Activated naive CD8-positive, alpha-beta T cell (primary cell): Measurements from ENCODE around the gene OR6J1.

Experiments
- H3K27ac Mint-ChIP-seq: one replicate; pipeline ENCODE4 v1.8.0; 2021; ENCODE audit warnings: mixed read lengths
- H3K27me3 Mint-ChIP-seq: one replicate; pipeline ENCODE4 v1.8.0; 2021; ENCODE audit warnings: mixed read lengths
- H3K36me3 Mint-ChIP-seq: one replicate; pipeline ENCODE4 v1.8.0; 2021; ENCODE audit warnings: mixed read lengths
- H3K4me1 Mint-ChIP-seq: one replicate; pipeline ENCODE4 v1.8.0; 2021; ENCODE audit warnings: low read depth, mixed read lengths
- H3K4me3 Mint-ChIP-seq: one replicate; pipeline ENCODE4 v1.8.0; 2021; ENCODE audit warnings: mild to moderate bottlenecking, mixed read lengths
- H3K9me3 Mint-ChIP-seq: one replicate; pipeline ENCODE4 v1.8.0; 2021; ENCODE audit warnings: low read depth, mixed read lengths

The OR6J1 gene

GRCh38 chr14:22602862-22603261 is 41.3 kb downstream of the OR6J1 start:
- H3K27ac Mint-ChIP-seq = no peak overlapping the region
- H3K4me1 Mint-ChIP-seq = peaks cover 26% of the 10 kb centered on the region
- no peak overlapping the region for H3K4me3 Mint-ChIP-seq
- H3K9me3 Mint-ChIP-seq = no peaks in the 10 kb centered on the region
- no peaks in the 10 kb centered on the region for H3K27me3 Mint-ChIP-seq
- H3K36me3 Mint-ChIP-seq = peaks cover 19% of the 10 kb centered on the region

DNA sequence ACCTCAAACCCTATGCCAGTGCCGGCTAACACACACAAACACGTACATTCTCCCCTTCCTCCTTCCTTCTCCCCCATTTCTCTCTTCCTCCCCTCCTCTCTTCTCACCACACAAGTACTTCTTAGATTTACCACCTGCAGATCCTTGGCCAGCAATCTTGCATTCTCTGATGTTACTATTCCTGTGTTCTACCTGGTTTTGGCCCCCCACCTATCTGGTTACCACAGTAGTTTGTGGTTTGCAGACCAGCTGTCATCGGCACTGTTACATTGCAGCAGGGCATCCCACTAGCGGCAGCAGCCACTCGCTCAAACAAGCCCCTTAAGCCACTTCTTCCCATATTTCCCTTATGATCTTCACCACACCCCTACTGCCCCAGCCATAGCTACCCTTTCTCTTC is 42.2 kb downstream of the OR6J1 start:
- Mint-ChIP-seq H3K9me3 (no peaks in the 10 kb centered on the region), H3K27ac (no peak overlapping the region), H3K27me3 (no peaks in the 10 kb centered on the region)

DNA sequence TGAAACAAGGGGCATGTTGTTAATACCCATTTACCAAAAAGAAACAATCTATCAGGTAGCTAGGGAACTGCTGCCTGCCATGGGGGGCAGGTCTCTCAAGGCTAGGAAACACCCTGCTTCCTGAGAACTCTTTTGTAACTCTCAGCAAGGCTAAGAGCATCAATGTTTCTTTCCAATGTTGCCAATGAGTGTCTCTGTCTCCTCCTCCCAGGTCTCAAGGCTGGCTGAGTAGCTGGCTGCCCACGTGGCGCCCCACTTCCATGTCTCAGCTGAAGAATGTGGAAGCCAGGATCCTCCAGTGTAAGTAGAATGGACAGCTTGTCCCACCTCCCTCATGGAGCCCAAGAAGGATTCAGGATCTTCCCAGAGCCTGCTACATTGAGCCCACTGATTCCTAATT is 42.7 kb downstream of the OR6J1 start:
- no peaks in the 10 kb centered on the region for H3K27me3 Mint-ChIP-seq
- H3K36me3 Mint-ChIP-seq = peaks cover 19% of the 10 kb centered on the region
- H3K27ac Mint-ChIP-seq = no peak overlapping the region
- no peak overlapping the region for H3K4me3 Mint-ChIP-seq
- no peaks in the 10 kb centered on the region for H3K9me3 Mint-ChIP-seq
- peaks cover 32% of the 10 kb centered on the region for H3K4me1 Mint-ChIP-seq

More for the DNA sequence above, 42.2 kb downstream of the OR6J1 start:
- Mint-ChIP-seq H3K36me3 (peaks cover 19% of the 10 kb centered on the region), H3K4me3 (no peak overlapping the region), H3K4me1 (peaks cover 32% of the 10 kb centered on the region)

- Mint-ChIP-seq H3K9me3 (no peaks in the 10 kb centered on the region), H3K36me3 (peaks cover 13% of the 10 kb centered on the region), H3K4me3 (peak overlapping the region; percentile 95), H3K4me1 (peaks cover 32% of the 10 kb centered on the region), H3K27ac (peak overlapping the region; percentile 28), H3K27me3 (no peaks in the 10 kb centered on the region)
These were observed 44.1 kb downstream of the OR6J1 start for GRCh38 chr14:22600027-22600426.

GRCh38 chr14:22599349-22599748 is 44.8 kb downstream of the OR6J1 start:
- peak overlapping the region; percentile 7 for H3K27ac Mint-ChIP-seq

DNA sequence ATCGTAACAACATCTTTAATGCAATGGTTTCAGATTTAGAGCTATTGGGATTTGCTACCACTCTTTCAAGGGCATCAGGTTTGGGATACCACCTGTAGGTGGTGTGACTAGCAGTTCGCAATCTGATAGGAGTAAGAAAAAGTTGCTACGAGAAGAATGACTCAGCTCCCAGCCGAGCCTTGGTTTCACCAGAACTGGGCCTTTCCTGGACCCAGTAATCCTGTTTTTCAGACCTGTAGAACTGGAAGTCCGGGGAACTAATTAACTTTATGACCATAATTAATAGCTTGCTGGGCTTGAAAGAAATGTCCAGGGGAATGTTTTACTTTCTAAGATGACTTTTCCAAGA is 45.3 kb downstream of the OR6J1 start:
- no peaks in the 10 kb centered on the region for H3K27me3 Mint-ChIP-seq
- peaks cover 32% of the 10 kb centered on the region for H3K4me1 Mint-ChIP-seq
- H3K36me3 Mint-ChIP-seq = peaks cover 13% of the 10 kb centered on the region
- peak overlapping the region; percentile 86 for H3K27ac Mint-ChIP-seq
- H3K9me3 Mint-ChIP-seq = no peaks in the 10 kb centered on the region
- peak overlapping the region; percentile 95 for H3K4me3 Mint-ChIP-seq

More at GRCh38 chr14:22599349-22599748, 44.8 kb downstream of the OR6J1 start:
- H3K4me1 Mint-ChIP-seq = peaks cover 32% of the 10 kb centered on the region
- H3K27me3 Mint-ChIP-seq = no peaks in the 10 kb centered on the region
- no peaks in the 10 kb centered on the region for H3K9me3 Mint-ChIP-seq
- H3K36me3 Mint-ChIP-seq = peaks cover 13% of the 10 kb centered on the region
- H3K4me3 Mint-ChIP-seq = peak overlapping the region; percentile 95

GRCh38 chr14:22598099-22598895 is 45.9 kb downstream of the OR6J1 start, which contains the start of gene ABHD4:
Gene ABHD4 (plus strand): TSS chr14:22598300. CDS start chr14:22598307, 7 bp downstream.
- Mint-ChIP-seq H3K27ac (peak within 1 kb of the TSS; percentile 86), H3K27me3 (no peaks in the 10 kb centered on the region), H3K36me3 (peaks cover 13% of the 10 kb centered on the region), H3K4me3 (peak within 1 kb of the TSS; percentile 95), H3K9me3 (no peaks in the 10 kb centered on the region), H3K4me1 (peaks cover 32% of the 10 kb centered on the region)

GRCh38 chr14:22597771-22598098 is 46.4 kb downstream of the OR6J1 start:
- Mint-ChIP-seq H3K27ac (peak overlapping the region; percentile 54), H3K4me1 (peaks cover 32% of the 10 kb centered on the region), H3K36me3 (peaks cover 10% of the 10 kb centered on the region), H3K4me3 (peak overlapping the region; percentile 95), H3K27me3 (no peaks in the 10 kb centered on the region), H3K9me3 (no peaks in the 10 kb centered on the region)

- peaks cover 7% of the 10 kb centered on the region for H3K36me3 Mint-ChIP-seq
- H3K27me3 Mint-ChIP-seq = no peaks in the 10 kb centered on the region
- no peak overlapping the region for H3K27ac Mint-ChIP-seq
- no peaks in the 10 kb centered on the region for H3K9me3 Mint-ChIP-seq
- peaks cover 32% of the 10 kb centered on the region for H3K4me1 Mint-ChIP-seq
- peak overlapping the region; percentile 95 for H3K4me3 Mint-ChIP-seq
These were observed 46.9 kb downstream of the OR6J1 start for GRCh38 chr14:22597265-22597664.

DNA sequence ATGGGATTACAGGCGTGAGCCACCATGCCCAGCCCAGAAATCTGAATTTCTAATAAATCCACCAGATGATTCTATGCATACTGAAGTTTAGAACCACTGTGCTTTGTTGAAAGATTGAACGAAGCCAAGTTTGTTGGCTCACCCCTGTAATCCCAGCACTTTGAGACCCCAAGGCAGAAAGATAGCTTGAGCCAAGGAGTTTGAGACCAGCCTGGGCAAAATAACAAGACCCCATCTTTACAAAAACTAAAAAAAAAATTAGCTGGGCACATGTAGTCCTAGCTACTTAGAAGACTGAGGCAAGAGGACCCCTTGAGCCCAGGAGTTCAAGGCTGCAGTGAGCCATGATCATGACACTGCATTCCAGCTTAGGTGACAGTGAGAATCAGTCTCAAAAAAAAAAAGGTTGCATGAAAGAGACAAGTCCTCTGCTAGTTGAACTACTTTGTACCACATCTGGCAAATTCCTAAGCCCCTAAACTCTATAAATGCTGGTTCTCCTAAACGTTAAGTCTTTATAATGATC is 47.7 kb downstream of the OR6J1 start:
- Mint-ChIP-seq H3K4me1 (peaks cover 36% of the 10 kb centered on the region), H3K27ac (no peak overlapping the region), H3K9me3 (no peaks in the 10 kb centered on the region), H3K36me3 (peaks cover 3% of the 10 kb centered on the region), H3K27me3 (no peaks in the 10 kb centered on the region), H3K4me3 (peak overlapping the region; percentile 20)

- peaks cover 37% of the 10 kb centered on the region for H3K4me1 Mint-ChIP-seq
- no peaks in the 10 kb centered on the region for H3K27me3 Mint-ChIP-seq
These were observed 49.9 kb downstream of the OR6J1 start for GRCh38 chr14:22594156-22594716.

GRCh38 chr14:22593601-22594000 is 50.6 kb downstream of the OR6J1 start:
- no peaks in the 10 kb centered on the region for H3K27me3 Mint-ChIP-seq
- H3K4me1 Mint-ChIP-seq = peaks cover 31% of the 10 kb centered on the region
- no peak overlapping the region for H3K4me3 Mint-ChIP-seq
- H3K9me3 Mint-ChIP-seq = no peaks in the 10 kb centered on the region
- no peak overlapping the region for H3K27ac Mint-ChIP-seq
- no peaks in the 10 kb centered on the region for H3K36me3 Mint-ChIP-seq

More at GRCh38 chr14:22594156-22594716, 49.9 kb downstream of the OR6J1 start:
- Mint-ChIP-seq H3K27ac (no peak overlapping the region), H3K9me3 (no peaks in the 10 kb centered on the region), H3K4me3 (no peak overlapping the region), H3K36me3 (no peaks in the 10 kb centered on the region)

DNA sequence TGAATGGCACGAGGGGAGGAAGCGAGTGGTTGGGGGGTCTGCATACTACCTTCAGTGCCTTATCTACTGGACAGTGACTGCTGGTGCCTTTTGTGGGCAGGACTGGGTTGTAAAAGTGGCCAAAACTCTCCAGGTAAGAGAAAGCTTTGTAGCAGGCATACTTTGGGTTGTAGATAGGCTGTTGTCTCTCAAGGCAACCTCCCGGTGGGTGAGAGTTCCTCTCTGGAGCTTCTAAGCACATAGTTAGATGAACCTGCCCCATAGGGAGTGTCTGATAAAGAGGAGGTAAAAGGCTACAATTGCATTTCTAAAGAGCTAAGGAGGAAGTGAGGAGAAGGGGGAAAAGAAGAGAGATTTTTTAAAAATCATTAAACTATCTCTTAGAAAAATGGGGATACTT is 51.0 kb downstream of the OR6J1 start:
- H3K36me3 Mint-ChIP-seq = no peaks in the 10 kb centered on the region
- peak overlapping the region; percentile 2 for H3K27ac Mint-ChIP-seq
- peaks cover 28% of the 10 kb centered on the region for H3K4me1 Mint-ChIP-seq
- H3K4me3 Mint-ChIP-seq = no peak overlapping the region
- H3K27me3 Mint-ChIP-seq = no peaks in the 10 kb centered on the region
- no peaks in the 10 kb centered on the region for H3K9me3 Mint-ChIP-seq

- Mint-ChIP-seq H3K27ac (peak within 1 kb of the TSS; percentile 100), H3K27me3 (no peaks in the 10 kb centered on the region), H3K4me3 (peak within 1 kb of the TSS; percentile 97), H3K9me3 (no peaks in the 10 kb centered on the region), H3K4me1 (peaks cover 58% of the 10 kb centered on the region), H3K36me3 (peaks cover 11% of the 10 kb centered on the region)
These were observed 54.9 kb downstream of the OR6J1 start, which contains the start of gene DAD1 for GRCh38 chr14:22589096-22589839. Gene DAD1 (minus strand): TSS chr14:22589224. CDS start chr14:22589157, 67 bp downstream.
